Measurements from ENCODE around the gene PTPRM. TPM values are rescaled to one million over a fixed set of nuclear protein-coding genes. Genes with fewer than 3 reads are reported as not detected.

Gene PTPRM
- polyA plus RNA-seq, 1 of the 3 experiments (the other 2 are of a cell fraction) = 16.0 TPM

DNA sequence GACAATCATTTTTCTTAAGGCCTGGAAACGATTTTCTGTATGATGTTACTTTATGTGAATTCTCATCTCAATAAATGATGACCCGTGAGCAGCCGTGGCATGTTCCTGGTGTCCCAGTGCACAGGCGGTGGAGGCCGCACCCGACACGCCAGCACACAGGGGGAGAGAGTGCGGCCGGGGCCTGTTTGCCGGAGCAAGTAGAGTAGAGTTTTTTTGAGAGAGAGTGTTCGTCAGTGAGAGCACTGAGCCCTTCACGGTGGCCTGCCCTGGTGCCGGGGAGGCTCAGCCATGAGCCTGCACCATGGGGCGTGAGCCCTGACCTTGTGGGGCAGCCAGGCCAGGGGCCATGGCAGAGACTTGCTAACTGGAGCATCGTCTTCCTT lies 839.7 kb downstream of the PTPRM start:
- no peaks in the 10 kb centered on the region for H3K36me3 ChIP-seq (replicated peaks in 1 of 2; ENCODE audit: control insufficient read depth in 1 of 2, insufficient read depth in 2 of 2, low read length in 1 of 2)
- ChIA-PET CTCF (interaction anchor here (1.0 to 1.2 kb wide), 2 partner anchors 10 to 73 kb away, joined by 3 to 5 read pairs; no protein-coding TSS in a partner anchor), POLR2A (no interaction called here)
- no peaks in the 10 kb centered on the region for H4K20me1 ChIP-seq (ENCODE audit: insufficient read depth)
- H3K4me1 ChIP-seq (ENCODE audit: control insufficient read depth in 1 of 2, insufficient read depth in 2 of 2, low read depth in 1 of 2, low read length in 1 of 2) = peaks cover 0 to 6% of the 10 kb centered on the region in 2 experiments; a peak in 1 of 4 replicates
- 73% methylated on average over 14 of the region's 15 CpGs for WGBS (ENCODE audit: low lambda C conversion rate)
- no peaks in the 10 kb centered on the region for H3K79me2 ChIP-seq (ENCODE audit: insufficient read depth)
- H3K4me2 ChIP-seq = no peak overlapping the region
- no peaks in the 10 kb centered on the region for H3K9me2 ChIP-seq
- no peak overlapping the region for H3K27ac ChIP-seq (ENCODE audit: low read depth in 2 of 2, low read length in 1 of 2)
- H3K4me3 ChIP-seq (ENCODE audit: low read depth in 2 of 2, low read length in 1 of 2) = no peak overlapping the region
- no peak for DNase-seq
- peaks cover 4% of the 10 kb centered on the region; the same call in 1 of the 2 replicates for H3K9me3 ChIP-seq
- no peak overlapping the region for H2AFZ ChIP-seq (ENCODE audit: low read depth)
- no peaks in the 10 kb centered on the region for H3F3A ChIP-seq (replicated peaks; ENCODE audit: insufficient read depth)
- TF ChIP-seq MXI1 (IDR thresholded peaks at IDR 0.05; ENCODE audit: low read depth, low read length) (no peak), JUND (IDR thresholded peaks at IDR 0.05) (no peak), TCF12 (IDR thresholded peaks at IDR 0.05) (no peak), TAF1 (IDR thresholded peaks at IDR 0.05; ENCODE audit: borderline replicate concordance, low read depth, low read length) (no peak), RFX5 (IDR thresholded peaks at IDR 0.05; ENCODE audit: low read length) (no peak), EP300 (IDR thresholded peaks at IDR 0.05; ENCODE audit: borderline replicate concordance in 1 of 2, low read depth in 1 of 2, low read length in 1 of 2) (no peak), RCOR1 (IDR thresholded peaks at IDR 0.05; ENCODE audit: low read length) (no peak), RAD21 (IDR thresholded peaks at IDR 0.05; ENCODE audit: low read length) (no peak), RXRA (IDR thresholded peaks at IDR 0.05; ENCODE audit: borderline replicate concordance, low read depth) (no peak)
- TF ChIP-seq, protein P1, sequence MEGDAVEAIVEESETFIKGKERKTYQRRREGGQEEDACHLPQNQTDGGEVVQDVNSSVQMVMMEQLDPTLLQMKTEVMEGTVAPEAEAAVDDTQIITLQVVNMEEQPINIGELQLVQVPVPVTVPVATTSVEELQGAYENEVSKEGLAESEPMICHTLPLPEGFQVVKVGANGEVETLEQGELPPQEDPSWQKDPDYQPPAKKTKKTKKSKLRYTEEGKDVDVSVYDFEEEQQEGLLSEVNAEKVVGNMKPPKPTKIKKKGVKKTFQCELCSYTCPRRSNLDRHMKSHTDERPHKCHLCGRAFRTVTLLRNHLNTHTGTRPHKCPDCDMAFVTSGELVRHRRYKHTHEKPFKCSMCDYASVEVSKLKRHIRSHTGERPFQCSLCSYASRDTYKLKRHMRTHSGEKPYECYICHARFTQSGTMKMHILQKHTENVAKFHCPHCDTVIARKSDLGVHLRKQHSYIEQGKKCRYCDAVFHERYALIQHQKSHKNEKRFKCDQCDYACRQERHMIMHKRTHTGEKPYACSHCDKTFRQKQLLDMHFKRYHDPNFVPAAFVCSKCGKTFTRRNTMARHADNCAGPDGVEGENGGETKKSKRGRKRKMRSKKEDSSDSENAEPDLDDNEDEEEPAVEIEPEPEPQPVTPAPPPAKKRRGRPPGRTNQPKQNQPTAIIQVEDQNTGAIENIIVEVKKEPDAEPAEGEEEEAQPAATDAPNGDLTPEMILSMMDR (IDR thresholded peaks at IDR 0.05) = no peak
- TF ChIP-seq, protein P2, sequence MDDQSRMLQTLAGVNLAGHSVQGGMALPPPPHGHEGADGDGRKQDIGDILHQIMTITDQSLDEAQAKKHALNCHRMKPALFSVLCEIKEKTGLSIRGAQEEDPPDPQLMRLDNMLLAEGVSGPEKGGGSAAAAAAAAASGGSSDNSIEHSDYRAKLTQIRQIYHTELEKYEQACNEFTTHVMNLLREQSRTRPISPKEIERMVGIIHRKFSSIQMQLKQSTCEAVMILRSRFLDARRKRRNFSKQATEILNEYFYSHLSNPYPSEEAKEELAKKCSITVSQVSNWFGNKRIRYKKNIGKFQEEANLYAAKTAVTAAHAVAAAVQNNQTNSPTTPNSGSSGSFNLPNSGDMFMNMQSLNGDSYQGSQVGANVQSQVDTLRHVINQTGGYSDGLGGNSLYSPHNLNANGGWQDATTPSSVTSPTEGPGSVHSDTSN (IDR thresholded peaks at IDR 0.05) = no peak
- TF ChIP-seq, protein P3, sequence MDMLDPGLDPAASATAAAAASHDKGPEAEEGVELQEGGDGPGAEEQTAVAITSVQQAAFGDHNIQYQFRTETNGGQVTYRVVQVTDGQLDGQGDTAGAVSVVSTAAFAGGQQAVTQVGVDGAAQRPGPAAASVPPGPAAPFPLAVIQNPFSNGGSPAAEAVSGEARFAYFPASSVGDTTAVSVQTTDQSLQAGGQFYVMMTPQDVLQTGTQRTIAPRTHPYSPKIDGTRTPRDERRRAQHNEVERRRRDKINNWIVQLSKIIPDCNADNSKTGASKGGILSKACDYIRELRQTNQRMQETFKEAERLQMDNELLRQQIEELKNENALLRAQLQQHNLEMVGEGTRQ (IDR thresholded peaks at IDR 0.05; ENCODE audit: borderline replicate concordance, low read depth, low read length) = no peak
- H3K9ac ChIP-seq = no peak overlapping the region
- no peaks in the 10 kb centered on the region for H3K27me3 ChIP-seq (ENCODE audit: insufficient read depth)

DNA sequence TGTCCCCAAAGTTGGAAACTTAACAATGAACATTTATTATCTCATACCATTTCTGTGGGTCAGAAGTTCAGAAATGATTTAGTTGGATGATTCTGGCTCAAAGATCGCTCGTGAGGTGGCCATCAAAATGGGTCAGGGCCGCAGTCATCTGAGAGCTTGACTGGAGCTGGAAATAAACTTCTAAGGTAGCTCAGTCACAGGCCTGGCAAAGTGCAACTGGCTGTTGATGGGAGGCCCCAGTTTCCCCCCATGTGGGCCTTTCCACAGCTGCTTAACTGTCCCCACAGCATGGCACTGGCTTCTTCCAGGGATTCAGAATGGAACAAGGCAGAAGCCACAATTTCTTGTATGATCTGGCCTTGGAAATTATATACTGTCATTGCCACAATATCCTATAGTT lies 842.0 kb downstream of the PTPRM start:
- Histone ChIP-seq H3K9me2 (no peaks in the 10 kb centered on the region), H3K4me2 (no peak overlapping the region), H3K27ac (ENCODE audit: low read depth in 2 of 2, low read length in 1 of 2) (no peak overlapping the region), H3F3A (replicated peaks; ENCODE audit: insufficient read depth) (no peaks in the 10 kb centered on the region), H3K79me2 (ENCODE audit: insufficient read depth) (no peaks in the 10 kb centered on the region), H2AFZ (ENCODE audit: low read depth) (no peak overlapping the region), H4K20me1 (ENCODE audit: insufficient read depth) (no peaks in the 10 kb centered on the region), H3K9ac (no peak overlapping the region), H3K36me3 (replicated peaks in 1 of 2; ENCODE audit: control insufficient read depth in 1 of 2, insufficient read depth in 2 of 2, low read length in 1 of 2) (no peaks in the 10 kb centered on the region), H3K4me1 (ENCODE audit: control insufficient read depth in 1 of 2, insufficient read depth in 2 of 2, low read depth in 1 of 2, low read length in 1 of 2) (no peaks in the 10 kb centered on the region), H3K27me3 (ENCODE audit: insufficient read depth) (no peaks in the 10 kb centered on the region), H3K9me3 (peaks cover 4% of the 10 kb centered on the region; the same call in 1 of the 2 replicates), H3K4me3 (ENCODE audit: low read depth in 2 of 2, low read length in 1 of 2) (no peak overlapping the region)
- WGBS (ENCODE audit: low lambda C conversion rate) = 84% methylated on average over 3 of the region's 3 CpGs
- DNase-seq = no peak
- CTCF ChIA-PET = interaction anchor here (0.6 kb wide), 1 partner anchor 255 kb away, joined by 3 read pairs; no protein-coding TSS in a partner anchor
- POLR2A ChIA-PET = no interaction called here
- TF ChIP-seq TCF12 (IDR thresholded peaks at IDR 0.05) (no peak), RCOR1 (IDR thresholded peaks at IDR 0.05; ENCODE audit: low read length) (no peak), NRF1 (IDR thresholded peaks at IDR 0.05; ENCODE audit: low read depth, low read length) (no peak), EP300 (IDR thresholded peaks at IDR 0.05; ENCODE audit: borderline replicate concordance in 1 of 2, low read depth in 1 of 2, low read length in 1 of 2) (no peak), POLR2AphosphoS5 (IDR thresholded peaks at IDR 0.05; ENCODE audit: low read depth, low read length) (no peak), JUND (IDR thresholded peaks at IDR 0.05) (no peak), MEF2A (IDR thresholded peaks at IDR 0.05; ENCODE audit: borderline replicate concordance, low read depth) (no peak), RAD21 (IDR thresholded peaks at IDR 0.05; ENCODE audit: low read length) (no peak), CHD2 (IDR thresholded peaks at IDR 0.05; ENCODE audit: low read length, partially characterized antibody) (no peak), GATA2 (CRISPR knock-in tag; IDR thresholded peaks at IDR 0.05) (no peak), RXRA (IDR thresholded peaks at IDR 0.05; ENCODE audit: borderline replicate concordance, low read depth) (no peak)
- TF ChIP-seq, protein P3 (IDR thresholded peaks at IDR 0.05; ENCODE audit: borderline replicate concordance, low read depth, low read length) = no peak
- TF ChIP-seq, protein P4, sequence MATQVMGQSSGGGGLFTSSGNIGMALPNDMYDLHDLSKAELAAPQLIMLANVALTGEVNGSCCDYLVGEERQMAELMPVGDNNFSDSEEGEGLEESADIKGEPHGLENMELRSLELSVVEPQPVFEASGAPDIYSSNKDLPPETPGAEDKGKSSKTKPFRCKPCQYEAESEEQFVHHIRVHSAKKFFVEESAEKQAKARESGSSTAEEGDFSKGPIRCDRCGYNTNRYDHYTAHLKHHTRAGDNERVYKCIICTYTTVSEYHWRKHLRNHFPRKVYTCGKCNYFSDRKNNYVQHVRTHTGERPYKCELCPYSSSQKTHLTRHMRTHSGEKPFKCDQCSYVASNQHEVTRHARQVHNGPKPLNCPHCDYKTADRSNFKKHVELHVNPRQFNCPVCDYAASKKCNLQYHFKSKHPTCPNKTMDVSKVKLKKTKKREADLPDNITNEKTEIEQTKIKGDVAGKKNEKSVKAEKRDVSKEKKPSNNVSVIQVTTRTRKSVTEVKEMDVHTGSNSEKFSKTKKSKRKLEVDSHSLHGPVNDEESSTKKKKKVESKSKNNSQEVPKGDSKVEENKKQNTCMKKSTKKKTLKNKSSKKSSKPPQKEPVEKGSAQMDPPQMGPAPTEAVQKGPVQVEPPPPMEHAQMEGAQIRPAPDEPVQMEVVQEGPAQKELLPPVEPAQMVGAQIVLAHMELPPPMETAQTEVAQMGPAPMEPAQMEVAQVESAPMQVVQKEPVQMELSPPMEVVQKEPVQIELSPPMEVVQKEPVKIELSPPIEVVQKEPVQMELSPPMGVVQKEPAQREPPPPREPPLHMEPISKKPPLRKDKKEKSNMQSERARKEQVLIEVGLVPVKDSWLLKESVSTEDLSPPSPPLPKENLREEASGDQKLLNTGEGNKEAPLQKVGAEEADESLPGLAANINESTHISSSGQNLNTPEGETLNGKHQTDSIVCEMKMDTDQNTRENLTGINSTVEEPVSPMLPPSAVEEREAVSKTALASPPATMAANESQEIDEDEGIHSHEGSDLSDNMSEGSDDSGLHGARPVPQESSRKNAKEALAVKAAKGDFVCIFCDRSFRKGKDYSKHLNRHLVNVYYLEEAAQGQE (IDR thresholded peaks at IDR 0.05; ENCODE audit: low read depth, low read length) = no peak
